CD8-positive, alpha-beta memory T cell (primary cell): Measurements from ENCODE around the gene HAGH. TPM values are rescaled to one million over a fixed set of nuclear protein-coding genes. Genes with fewer than 3 reads are reported as not detected.
"Not testable (repeated sequence)": the region's sequence is repeated elsewhere in the genome, so short reads cannot be mapped to it uniquely, and the experiment has no call there.

Experiments used
- CTCF ChIA-PET: fragments of 350-600 bp; sonication (Branson Sonifier 250); formaldehyde crosslinking; loops from one replicate; lab custom pipeline; 2021; ENCODE audit warnings: antibody characterized with exemption; lab: Charles Lee
- POLR2A ChIA-PET: fragments of 350-600 bp; sonication (Branson Sonifier 250); formaldehyde crosslinking; loops from one replicate; lab custom pipeline; 2021; ENCODE audit warnings: antibody characterized with exemption; lab: Charles Lee
- DNase-seq, 5 donors: peaks; one replicate each; pipeline versions ENCODE4 v3.0.0 to v3.0.0-alpha.2; 2020 to 2022; ENCODE audit warnings: mixed read lengths in 1 of 5
- H3K27ac ChIP-seq: one replicate; pipeline ENCODE4 v1.7.0; 2013; ENCODE audit warnings: low read depth, mild to moderate bottlenecking, low read length, moderate library complexity
- H3K27me3 ChIP-seq: 2 replicates; pipeline ENCODE4 v1.7.0; 2013; ENCODE audit warnings: low read length, mild to moderate bottlenecking; ENCODE audit not compliant: insufficient read depth, poor library complexity, severe bottlenecking
- H3K36me3 ChIP-seq: 2 replicates; pipeline ENCODE4 v1.7.0; 2013; ENCODE audit warnings: mild to moderate bottlenecking, low read length, moderate library complexity; ENCODE audit not compliant: insufficient read depth
- H3K4me1 ChIP-seq: 2 replicates; pipeline ENCODE4 v1.7.0; 2013; ENCODE audit warnings: mild to moderate bottlenecking, low read length, moderate library complexity; ENCODE audit not compliant: insufficient read depth
- H3K4me3 ChIP-seq: 2 replicates; pipeline ENCODE4 v1.7.0; 2013; ENCODE audit warnings: mild to moderate bottlenecking, low read length
- H3K9me3 ChIP-seq: 2 replicates; pipeline ENCODE4 v1.7.0; 2013; ENCODE audit warnings: mild to moderate bottlenecking, low read length
- H3K27ac Mint-ChIP-seq, 8 donors: one replicate each; pipeline ENCODE4 v1.8.0; 2020 to 2021; ENCODE audit warnings: mixed read lengths in 8 of 8, mild to moderate bottlenecking in 6 of 8, inconsistent platforms in 3 of 8, moderate library complexity in 3 of 8
- H3K27me3 Mint-ChIP-seq, 2 donors: one replicate each; pipeline ENCODE4 v1.8.0; 2020 to 2021; ENCODE audit warnings: mixed read lengths in 2 of 2, mild to moderate bottlenecking in 1 of 2, moderate library complexity in 1 of 2
- H3K36me3 Mint-ChIP-seq, 3 donors: one replicate each; pipeline ENCODE4 v1.8.0; 2020 to 2021; ENCODE audit warnings: mixed read lengths in 3 of 3, inconsistent platforms in 1 of 3, mild to moderate bottlenecking in 1 of 3
- H3K4me1 Mint-ChIP-seq, 3 donors: one replicate each; pipeline ENCODE4 v1.8.0; 2020 to 2021; ENCODE audit warnings: mixed read lengths in 3 of 3, inconsistent platforms in 1 of 3, mild to moderate bottlenecking in 1 of 3
- H3K4me3 Mint-ChIP-seq, 7 donors: one replicate each; pipeline ENCODE4 v1.8.0; 2020 to 2021; ENCODE audit warnings: mixed read lengths in 7 of 7, mild to moderate bottlenecking in 6 of 7, moderate library complexity in 4 of 7, inconsistent platforms in 2 of 7
- H3K9me3 Mint-ChIP-seq, 5 donors: one replicate each; pipeline ENCODE4 v1.8.0; 2020 to 2022; ENCODE audit warnings: mixed read lengths in 5 of 5, mild to moderate bottlenecking in 3 of 5, moderate library complexity in 2 of 5, inconsistent platforms in 1 of 5
- polyA plus RNA-seq: library from polyadenylated mRNA; unstranded; fragments of 300-500 nt; fragmentation: Illumina TruSeq; gene quantifications from one replicate; pipeline ENCODE4 v1.2.3, GENCODE V29; 2021
- total RNA-seq, 2 experiments: library from RNA; stranded (reverse); gene quantifications; one replicate each; pipeline ENCODE4 v1.2.3, GENCODE V29; 2021

The HAGH gene
- total RNA-seq (10 to 100 TPM; 41.2 to 44.5 TPM), polyA plus RNA-seq (54.3 TPM)

GRCh38 chr16:1826691-1827573 is at the start of gene HAGH, which contains the start of gene FAHD1:
HAGH (minus strand) TSS chr16:1826825; CDS start chr16:1826787, 38 bp downstream.
FAHD1 (plus strand) TSS chr16:1827206; CDS start chr16:1827239, 33 bp downstream.
- H3K27ac Mint-ChIP-seq: peak within 1 kb of the TSS; percentile 90 to 95 (median 93)
- Histone ChIP-seq H3K9me3 (no peaks in the 10 kb centered on the region), H3K36me3 (peaks cover 10% of the 10 kb centered on the region), H3K27me3 (no peaks in the 10 kb centered on the region), H3K4me3 (peak within 1 kb of the TSS; percentile 95), H3K27ac (peak within 1 kb of the TSS; percentile 73), H3K4me1 (peaks cover 39% of the 10 kb centered on the region)
- peaks cover 0 to 33% (median 2%) of the 10 kb centered on the region in 3 donors for H3K36me3 Mint-ChIP-seq
- peak; percentile 83 to 96 (median 90) for DNase-seq
- POLR2A ChIA-PET: interaction anchor here (0.5 to 1.4 kb wide), 8 partner anchors 45 to 855 kb away, joined by 3 to 12 read pairs (median 3); partner anchors contain the start of genes KCTD5, NTHL1, NUBP2 and SPSB3
- H3K9me3 Mint-ChIP-seq: no peaks in the 10 kb centered on the region
- peaks cover 32 to 65% (median 51%) of the 10 kb centered on the region in 3 donors for H3K4me1 Mint-ChIP-seq
- CTCF ChIA-PET: interaction anchor here (1.2 to 1.4 kb wide), 3 partner anchors 44 to 121 kb away, joined by 3 read pairs; partner anchors contain the start of genes EME2, MAPK8IP3, MRPS34 and NUBP2
- H3K27me3 Mint-ChIP-seq: no peaks in the 10 kb centered on the region
- H3K4me3 Mint-ChIP-seq: peak within 1 kb of the TSS; percentile 92 to 97 (median 94)

- Mint-ChIP-seq H3K27me3 (peaks cover 24 to 36% of the 10 kb centered on the region in 2 donors), H3K27ac (peak overlapping the region in 1 of 8 donors; percentile 10)
- H3K4me1 ChIP-seq, H3K36me3 Mint-ChIP-seq, H3K4me3 Mint-ChIP-seq, H3K9me3 Mint-ChIP-seq, H3K27ac ChIP-seq, DNase-seq, POLR2A ChIA-PET, H3K4me3 ChIP-seq, CTCF ChIA-PET, H3K4me1 Mint-ChIP-seq, H3K9me3 ChIP-seq, H3K36me3 ChIP-seq, H3K27me3 ChIP-seq: not testable (repeated sequence)
Observed at GRCh38 chr16:1876066-1876465, 49.4 kb upstream of the HAGH start.

- no peaks in the 10 kb centered on the region for H3K36me3 Mint-ChIP-seq
- Histone ChIP-seq H3K27ac (no peak overlapping the region), H3K4me3 (no peak overlapping the region), H3K4me1 (no peaks in the 10 kb centered on the region), H3K36me3 (no peaks in the 10 kb centered on the region), H3K9me3 (no peaks in the 10 kb centered on the region), H3K27me3 (peaks cover 3% of the 10 kb centered on the region)
- no peak overlapping the region for H3K4me3 Mint-ChIP-seq
- H3K4me1 Mint-ChIP-seq: peaks cover 0 to 4% (median 3%) of the 10 kb centered on the region in 3 donors
- POLR2A ChIA-PET: no interaction called here
- peaks cover 24 to 40% of the 10 kb centered on the region in 2 donors for H3K27me3 Mint-ChIP-seq
- no peak for DNase-seq
- H3K9me3 Mint-ChIP-seq: no peaks in the 10 kb centered on the region
- CTCF ChIA-PET: no interaction called here
- H3K27ac Mint-ChIP-seq: no peak overlapping the region
Observed at GRCh38 chr16:1874854-1875253, 48.2 kb upstream of the HAGH start.

- peak in 2 of 5 donors; percentile 16 to 30 for DNase-seq
- no peak within 1 kb of the TSS for H3K27ac ChIP-seq
Observed at GRCh38 chr16:1871974-1872635, 45.5 kb upstream of the HAGH start, which contains the start of gene MEIOB. MEIOB (minus strand) TSS chr16:1872164; CDS start chr16:1868175, 3,989 bp downstream.

GRCh38 chr16:1870365-1871082 is 43.9 kb upstream of the HAGH start:
- H3K36me3 Mint-ChIP-seq: no peaks in the 10 kb centered on the region

More at GRCh38 chr16:1871974-1872635, 45.5 kb upstream of the HAGH start, which contains the start of gene MEIOB:
- no peaks in the 10 kb centered on the region for H3K9me3 Mint-ChIP-seq
- H3K4me1 ChIP-seq: no peaks in the 10 kb centered on the region
- no peak within 1 kb of the TSS for H3K27ac Mint-ChIP-seq
- H3K4me1 Mint-ChIP-seq: peaks cover 0 to 4% (median 3%) of the 10 kb centered on the region in 3 donors
- H3K36me3 ChIP-seq: no peaks in the 10 kb centered on the region
- H3K4me3 ChIP-seq: no peak within 1 kb of the TSS
- no peaks in the 10 kb centered on the region for H3K9me3 ChIP-seq
- peaks cover 24 to 25% of the 10 kb centered on the region in 2 donors for H3K27me3 Mint-ChIP-seq
- H3K4me3 Mint-ChIP-seq: peak within 1 kb of the TSS in 4 of 7 donors; percentile 16 to 69 (median 42)
- H3K36me3 Mint-ChIP-seq: no peaks in the 10 kb centered on the region
- peaks cover 3% of the 10 kb centered on the region for H3K27me3 ChIP-seq
- POLR2A ChIA-PET: no interaction called here
- CTCF ChIA-PET: interaction anchor here (1.0 kb wide), 1 partner anchor 8 kb away, joined by 3 read pairs; no protein-coding TSS in a partner anchor

GRCh38 chr16:1865902-1866690 is 39.5 kb upstream of the HAGH start:
- Mint-ChIP-seq H3K27me3 (peaks cover 17 to 18% of the 10 kb centered on the region in 2 donors), H3K4me3 (no peak overlapping the region), H3K36me3 (no peaks in the 10 kb centered on the region), H3K4me1 (no peaks in the 10 kb centered on the region), H3K9me3 (no peaks in the 10 kb centered on the region), H3K27ac (no peak overlapping the region)
- no peaks in the 10 kb centered on the region for H3K4me1 ChIP-seq
- no peak overlapping the region for H3K27ac ChIP-seq
- POLR2A ChIA-PET: no interaction called here
- no peaks in the 10 kb centered on the region for H3K27me3 ChIP-seq
- CTCF ChIA-PET: interaction anchor here (1.2 kb wide), 1 partner anchor 24 kb away, joined by 3 read pairs; no protein-coding TSS in a partner anchor
- no peaks in the 10 kb centered on the region for H3K9me3 ChIP-seq
- H3K36me3 ChIP-seq: no peaks in the 10 kb centered on the region
- DNase-seq: no peak
- no peak overlapping the region for H3K4me3 ChIP-seq

More at GRCh38 chr16:1870365-1871082, 43.9 kb upstream of the HAGH start:
- H3K9me3 ChIP-seq: no peaks in the 10 kb centered on the region
- peaks cover 0 to 4% (median 3%) of the 10 kb centered on the region in 3 donors for H3K4me1 Mint-ChIP-seq
- H3K9me3 Mint-ChIP-seq: no peaks in the 10 kb centered on the region
- H3K4me3 ChIP-seq: no peak overlapping the region
- H3K36me3 ChIP-seq: no peaks in the 10 kb centered on the region
- peaks cover 17 to 28% of the 10 kb centered on the region in 2 donors for H3K27me3 Mint-ChIP-seq
- POLR2A ChIA-PET: interaction anchor here (0.6 kb wide), 1 partner anchor 15 kb away, joined by 3 read pairs; no protein-coding TSS in a partner anchor
- H3K27me3 ChIP-seq: peaks cover 3% of the 10 kb centered on the region
- no peak overlapping the region for H3K4me3 Mint-ChIP-seq
- no peak overlapping the region for H3K27ac ChIP-seq
- no peaks in the 10 kb centered on the region for H3K4me1 ChIP-seq
- CTCF ChIA-PET: no interaction called here
- no peak for DNase-seq
- no peak overlapping the region for H3K27ac Mint-ChIP-seq
